Measurements from ENCODE around the gene CMSS1.

- TF ChIP-seq CTCF (IDR thresholded peaks at IDR 0.05): no peak
- no peak for TF ChIP-seq USF2 (IDR thresholded peaks at IDR 0.05; ENCODE audit: borderline replicate concordance, low read depth, low read length)
- TF ChIP-seq MAX (IDR thresholded peaks at IDR 0.05; ENCODE audit: low read depth): no peak
- TF ChIP-seq TAF1 (IDR thresholded peaks at IDR 0.05; ENCODE audit: borderline replicate concordance, low read depth, low read length): no peak
- TF ChIP-seq POLR2AphosphoS5 (IDR thresholded peaks at IDR 0.05; ENCODE audit: low read depth, low read length): no peak
- TF ChIP-seq NFIC (IDR thresholded peaks at IDR 0.05; ENCODE audit: borderline replicate concordance): no peak
- TF ChIP-seq YY1 (IDR thresholded peaks at IDR 0.05; ENCODE audit: low read depth): no peak
- no peak for TF ChIP-seq ELF1 (IDR thresholded peaks at IDR 0.05)
- no peak for TF ChIP-seq RAD21 (IDR thresholded peaks at IDR 0.05; ENCODE audit: low read length)
- no peak for TF ChIP-seq FOXM1 (IDR thresholded peaks at IDR 0.05; ENCODE audit: low read depth)
- no peak for TF ChIP-seq MXI1 (IDR thresholded peaks at IDR 0.05; ENCODE audit: low read depth, low read length)
- no peak for TF ChIP-seq EP300 (IDR thresholded peaks at IDR 0.05; ENCODE audit: borderline replicate concordance in 1 of 2, low read depth in 1 of 2, low read length in 1 of 2)
- TF ChIP-seq RFX5 (IDR thresholded peaks at IDR 0.05; ENCODE audit: low read length): no peak
- no peak for TF ChIP-seq MEF2A (IDR thresholded peaks at IDR 0.05; ENCODE audit: borderline replicate concordance, low read depth)
These were observed 255.5 kb downstream of the CMSS1 start for GRCh38 chr3:100073049-100073713.

All from SK-N-SH (cell line).